NCI-H2171 treated with DMSO at 0.1 percent for 48 hours (cell line): ENCODE results near the gene ZSWIM8.
"Not testable (repeated sequence)": the region's sequence is repeated elsewhere in the genome, so short reads cannot be mapped to it uniquely, and the experiment has no call there.

Experiments used
- DNase-seq: peaks from one replicate; lab custom pipeline; 2025; lab: John Stamatoyannopoulos, UW

ZSWIM8 gene

DNA sequence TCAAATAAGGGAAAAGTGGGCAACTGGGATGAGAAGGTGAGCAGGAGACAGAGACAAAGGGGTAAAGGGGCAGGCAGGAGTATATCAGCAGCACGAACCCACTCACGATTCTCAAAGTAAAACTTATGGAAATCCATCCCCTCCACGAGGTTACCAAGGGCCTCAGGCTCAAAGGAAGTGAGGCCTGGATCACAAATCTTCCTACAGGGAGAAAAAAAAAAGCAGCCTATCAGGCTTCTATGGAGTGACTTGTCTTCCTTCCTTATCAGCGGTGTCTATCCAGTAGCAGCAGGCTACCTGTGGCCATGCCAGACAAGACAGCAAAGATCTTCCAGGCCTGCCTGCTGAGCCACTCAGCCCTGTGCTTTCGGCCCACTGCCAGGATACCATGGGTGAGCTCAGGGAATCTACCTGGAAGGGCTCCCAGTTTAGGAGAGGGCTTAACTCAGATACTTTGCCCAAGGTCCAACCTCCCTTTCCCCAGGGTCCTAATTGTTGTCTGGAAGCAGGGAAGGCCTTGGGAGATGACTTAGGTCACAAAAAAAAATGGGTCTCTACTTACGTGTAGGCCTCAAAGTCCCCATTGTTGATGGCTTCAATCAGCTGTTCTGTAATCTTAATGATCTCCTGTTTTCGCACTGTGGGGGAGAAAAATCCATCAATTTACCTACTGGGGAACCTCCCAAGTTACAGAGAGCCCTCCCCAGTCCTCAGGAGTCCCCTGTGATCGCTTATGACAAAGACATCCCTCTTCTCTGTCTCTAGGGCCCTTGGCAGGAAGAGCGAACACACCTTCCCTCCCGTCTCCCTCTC lies 31.7 kb downstream of the ZSWIM8 start:
- DNase-seq: no peak

DNA sequence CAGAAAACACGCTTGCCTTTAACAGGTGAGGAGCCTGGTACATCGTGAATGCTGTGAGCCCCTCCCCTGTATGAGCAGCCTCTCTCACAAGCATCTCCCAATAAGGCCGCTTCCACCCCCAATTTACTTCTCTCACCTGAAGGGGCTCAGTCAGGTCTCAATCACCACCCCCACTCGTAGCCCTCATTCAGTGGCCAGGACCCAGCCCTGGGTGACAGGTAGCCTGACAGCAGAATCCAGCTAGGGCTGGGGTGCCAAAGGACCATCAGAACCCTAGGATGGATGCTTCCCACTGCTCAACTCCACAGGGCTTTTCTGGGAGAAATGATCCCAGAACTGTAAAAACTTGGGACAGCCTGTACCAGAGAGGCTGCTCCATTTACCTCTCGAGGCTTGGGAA lies 32.4 kb downstream of the ZSWIM8 start:
- DNase-seq: no peak

DNA sequence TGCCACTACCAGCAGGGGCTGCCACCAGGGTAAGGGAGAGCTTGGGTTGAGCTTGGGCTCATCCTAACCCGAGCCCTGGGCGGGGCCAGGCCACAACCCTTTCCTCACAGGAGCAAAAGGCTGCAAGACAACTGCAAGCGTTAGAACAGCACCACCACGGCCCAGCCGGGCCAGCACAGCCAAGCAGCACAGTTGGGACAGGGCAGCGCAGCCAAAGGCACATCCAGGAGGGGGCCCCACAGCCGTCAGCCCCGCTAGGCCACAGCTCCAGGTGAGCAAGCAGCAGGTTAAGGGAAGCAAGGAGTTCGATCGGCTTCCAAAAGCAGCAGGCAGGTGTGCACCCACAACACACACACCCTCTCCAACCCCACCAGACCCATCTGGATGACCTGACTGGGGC lies 33.0 kb downstream of the ZSWIM8 start:
- no peak for DNase-seq

DNA sequence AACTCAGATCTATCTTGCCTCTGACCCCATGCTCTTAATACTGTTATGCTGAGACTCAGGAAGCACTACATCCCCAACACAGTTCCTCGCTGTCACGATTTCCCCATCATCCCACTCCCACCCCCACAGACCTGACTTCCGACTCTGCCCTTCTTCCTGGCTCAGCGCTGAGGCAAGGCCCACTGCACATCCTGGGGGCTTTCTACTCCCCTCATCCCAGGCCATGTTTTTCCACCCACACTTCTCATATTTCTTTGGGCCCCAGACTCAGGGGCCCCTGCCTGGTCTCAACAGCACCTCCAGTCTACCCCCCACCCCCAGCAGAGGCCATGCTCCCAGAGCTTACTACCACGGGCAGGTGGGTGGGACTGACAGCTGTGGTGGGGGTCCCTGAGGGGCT lies 33.7 kb downstream of the ZSWIM8 start:
- DNase-seq: no peak

DNA sequence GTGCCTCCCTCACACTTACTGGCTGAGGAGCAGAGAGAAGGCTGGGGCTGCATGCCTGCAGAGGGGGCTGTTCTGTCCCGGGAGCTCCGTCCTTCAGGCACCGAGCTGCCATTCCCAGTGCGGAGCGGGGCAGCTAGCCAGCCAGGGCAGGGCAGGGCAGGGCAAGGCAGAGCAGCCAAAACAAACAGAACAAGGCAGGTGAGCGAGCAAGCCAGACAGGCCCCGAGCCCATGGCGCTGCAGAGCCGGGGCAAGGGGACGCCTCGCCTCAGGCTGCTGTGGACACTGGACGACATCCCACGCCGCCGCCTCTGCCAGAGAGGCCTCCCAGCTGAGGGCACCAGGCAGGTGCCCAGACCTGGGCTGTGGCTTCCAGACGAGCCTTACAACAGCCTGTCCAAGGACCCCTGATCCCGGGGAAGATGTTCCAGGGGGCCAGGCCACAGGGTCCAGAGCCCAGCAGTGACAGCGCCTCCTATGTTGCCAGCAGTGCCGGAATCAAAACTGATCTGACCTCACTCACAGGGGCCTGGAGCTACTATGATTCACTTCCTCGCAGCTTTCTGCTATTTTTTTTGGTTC lies 34.2 kb downstream of the ZSWIM8 start:
- no peak for DNase-seq

DNA sequence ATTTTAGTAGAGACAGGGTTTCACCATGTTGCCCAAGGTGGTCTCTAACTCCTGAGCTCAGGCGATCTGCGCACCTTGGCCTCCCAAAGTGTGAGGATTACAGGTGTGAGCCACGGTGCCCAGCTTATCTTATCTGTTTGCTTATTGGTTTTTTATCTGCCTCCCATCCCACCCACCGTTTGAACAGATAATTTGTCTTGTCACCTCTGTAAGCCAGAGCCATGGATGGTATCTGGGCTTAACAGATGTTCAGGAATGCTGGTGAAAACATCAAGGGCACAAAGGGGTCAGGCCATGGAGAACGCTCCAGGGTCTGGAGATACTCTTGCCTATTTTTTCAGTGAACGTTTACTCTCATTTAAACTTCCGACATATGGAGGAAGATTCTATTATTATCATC lies 38.0 kb downstream of the ZSWIM8 start:
- no peak for DNase-seq

DNA sequence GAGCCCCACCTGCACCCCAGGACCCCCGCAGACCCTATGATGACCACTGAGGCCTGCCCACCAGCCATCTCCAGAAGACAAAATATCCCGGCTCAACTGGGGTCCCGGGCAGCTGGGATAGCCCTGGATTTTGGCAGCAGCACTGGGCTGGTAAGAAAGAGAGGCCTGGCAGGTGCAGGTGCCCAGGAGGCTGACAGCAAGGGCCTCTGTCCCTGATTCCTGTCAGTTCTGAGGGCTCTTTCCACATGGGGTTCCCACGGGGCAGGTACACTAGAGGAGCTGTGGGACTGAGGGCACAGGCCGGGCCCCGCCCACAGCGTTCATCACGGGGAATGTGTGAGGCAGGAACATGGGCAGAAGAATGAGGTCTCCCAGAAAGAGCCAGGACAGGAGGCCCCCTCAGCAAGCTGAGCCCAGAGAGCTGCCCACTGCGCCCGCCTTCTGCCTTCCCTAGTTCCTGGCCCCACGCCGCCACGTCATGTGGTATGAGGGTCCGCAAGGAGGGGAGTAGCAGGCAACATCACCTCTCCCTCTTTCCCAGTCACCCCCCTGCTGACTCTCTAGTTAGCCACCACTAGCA lies 38.8 kb downstream of the ZSWIM8 start:
- no peak for DNase-seq

DNA sequence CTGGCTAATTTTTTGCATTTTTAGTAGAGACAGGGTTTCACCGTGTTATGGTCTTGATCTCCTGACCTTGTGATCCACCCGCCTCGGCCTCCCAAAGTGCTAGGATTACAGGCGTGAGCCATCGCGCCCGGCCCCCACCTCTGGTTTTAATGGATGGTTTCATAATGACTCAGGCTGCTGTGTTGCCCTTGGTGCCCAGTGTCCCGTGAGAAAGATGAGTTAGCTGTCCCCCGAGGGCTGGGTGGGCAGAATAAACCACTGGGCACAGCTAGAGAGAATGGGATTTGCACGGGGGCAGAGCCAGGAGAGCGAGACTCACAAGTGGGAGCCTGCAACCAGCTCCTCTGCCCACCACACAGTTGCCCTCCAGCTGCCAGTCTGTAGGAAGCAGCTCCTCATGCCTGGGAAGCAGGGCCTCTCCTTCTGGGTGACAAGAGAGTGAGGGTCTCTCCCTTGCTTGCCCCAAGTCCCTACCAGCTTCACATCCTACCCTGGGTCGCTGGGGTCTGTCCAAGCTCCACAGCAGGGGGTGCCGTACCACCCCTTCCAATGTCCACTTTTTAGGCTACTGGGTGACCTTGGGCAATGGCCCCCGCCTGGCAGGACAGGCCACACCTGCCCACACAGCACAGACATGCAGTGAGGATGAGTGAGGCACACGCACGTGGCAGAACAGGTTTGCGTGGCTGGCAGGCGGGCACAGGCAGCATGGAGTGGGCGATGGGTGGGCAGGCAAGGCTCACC lies 42.1 kb downstream of the ZSWIM8 start:
- no peak for DNase-seq

DNA sequence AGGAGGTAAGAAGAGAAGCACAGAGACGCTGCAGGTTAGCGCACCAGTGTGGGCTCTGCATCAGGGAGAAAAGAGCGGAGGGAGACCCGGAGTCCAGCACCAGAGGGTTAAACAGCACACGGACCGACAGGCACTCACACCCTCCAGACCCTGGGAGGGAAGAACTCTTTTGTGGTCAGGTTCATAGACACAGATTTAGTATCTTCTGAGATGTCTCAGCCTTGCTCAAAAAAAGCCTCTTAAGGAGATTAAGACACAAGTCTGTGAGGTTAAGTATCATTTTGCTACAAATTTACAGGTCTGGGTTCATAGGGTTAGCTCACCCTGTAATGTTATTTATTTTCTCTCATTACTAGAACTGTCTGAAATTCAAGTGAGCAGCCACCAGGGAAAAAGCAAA lies 42.8 kb downstream of the ZSWIM8 start:
- DNase-seq: no peak

DNA sequence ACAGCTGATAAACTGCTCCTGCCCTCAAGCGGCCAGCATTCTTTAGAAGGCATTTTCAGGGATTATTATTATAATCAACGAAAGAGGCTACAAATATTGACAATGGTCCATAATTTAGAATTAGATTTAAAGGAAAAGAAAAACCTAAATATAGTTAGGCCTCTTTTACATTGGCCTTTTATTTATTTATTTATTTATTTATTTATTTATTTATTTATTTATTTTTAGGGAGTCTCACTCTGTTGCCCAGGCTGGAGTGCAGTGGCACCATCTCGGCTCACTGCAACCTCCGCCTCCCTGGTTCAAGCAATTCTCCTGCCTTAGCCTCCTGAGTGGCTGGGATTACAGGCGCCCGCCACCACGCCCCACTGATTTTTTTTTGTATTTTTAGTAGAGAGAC lies 43.7 kb downstream of the ZSWIM8 start:
- DNase-seq: not testable (repeated sequence)

DNA sequence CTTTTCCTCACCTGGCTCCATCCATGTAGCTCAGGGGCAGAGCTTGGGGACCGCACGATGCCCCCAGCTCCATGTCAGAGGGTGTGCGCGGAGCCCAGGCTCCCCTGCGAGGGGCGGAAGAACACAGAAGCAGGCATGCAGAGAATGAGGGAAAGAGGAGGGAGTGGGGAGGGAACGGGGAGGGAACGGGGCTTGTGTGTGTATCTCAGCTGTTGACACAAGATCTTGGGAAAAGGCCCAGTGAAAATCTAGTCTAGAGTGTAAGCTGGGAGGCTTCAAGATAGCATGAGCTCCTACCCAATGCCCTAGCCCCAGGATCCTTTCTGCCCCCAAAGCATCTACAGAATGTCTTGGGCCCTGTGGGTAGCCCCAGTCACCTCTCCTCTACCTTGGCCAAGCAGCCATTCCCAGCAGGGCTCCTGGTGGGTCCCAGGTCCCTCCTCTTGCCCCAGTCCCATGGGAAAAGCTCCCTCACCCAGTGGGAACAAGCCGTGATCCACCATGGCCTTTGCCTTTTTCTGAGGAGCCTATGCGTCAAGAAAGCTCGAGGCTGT lies 51.1 kb downstream of the ZSWIM8 start:
- no peak for DNase-seq

DNA sequence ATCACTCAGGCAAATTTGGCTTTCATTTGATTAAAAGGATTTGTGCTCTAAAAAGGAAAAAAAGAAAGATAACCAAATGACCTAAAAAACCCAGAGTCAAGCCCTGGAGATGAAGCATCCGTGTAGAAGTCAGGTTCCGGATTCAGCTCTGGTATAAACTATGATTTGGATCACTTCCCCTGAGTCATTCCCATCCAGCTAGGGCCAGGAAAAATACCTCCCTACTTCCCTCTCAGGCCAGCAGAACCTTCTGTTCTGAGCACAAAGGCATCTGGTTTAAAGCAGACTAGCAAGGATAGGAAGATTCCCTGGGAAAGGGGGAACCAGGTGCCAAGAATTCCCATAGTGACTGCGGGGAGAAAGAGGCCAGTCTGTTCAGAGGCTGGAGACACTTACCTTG lies 51.7 kb downstream of the ZSWIM8 start:
- DNase-seq: no peak

DNA sequence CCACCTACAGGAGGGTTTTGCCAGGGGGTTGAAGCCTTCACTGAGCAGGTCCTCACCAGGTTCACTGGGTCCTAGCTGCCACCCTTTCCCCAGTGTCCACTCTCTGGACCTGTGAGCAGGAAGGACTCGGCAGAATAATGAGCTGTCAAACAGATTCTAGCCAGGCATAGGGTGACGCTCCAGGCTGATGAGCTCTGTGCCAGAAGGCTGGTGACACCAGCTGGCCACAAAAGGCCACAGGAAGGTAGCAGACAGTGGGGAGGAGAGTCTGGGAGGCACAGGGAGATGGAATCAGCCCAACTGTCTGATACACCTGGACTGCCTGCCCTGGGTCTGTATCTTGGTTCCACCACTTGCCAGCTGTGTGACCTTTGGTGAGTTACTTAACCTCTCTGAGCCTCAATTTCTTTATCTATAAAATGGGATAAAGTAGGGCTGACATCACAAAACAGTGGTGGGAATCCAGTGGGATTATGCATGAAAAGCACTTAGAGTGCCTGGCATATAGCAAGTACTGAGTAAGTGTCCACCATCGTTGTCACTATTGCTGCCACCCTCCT lies 52.7 kb downstream of the ZSWIM8 start:
- no peak for DNase-seq

DNA sequence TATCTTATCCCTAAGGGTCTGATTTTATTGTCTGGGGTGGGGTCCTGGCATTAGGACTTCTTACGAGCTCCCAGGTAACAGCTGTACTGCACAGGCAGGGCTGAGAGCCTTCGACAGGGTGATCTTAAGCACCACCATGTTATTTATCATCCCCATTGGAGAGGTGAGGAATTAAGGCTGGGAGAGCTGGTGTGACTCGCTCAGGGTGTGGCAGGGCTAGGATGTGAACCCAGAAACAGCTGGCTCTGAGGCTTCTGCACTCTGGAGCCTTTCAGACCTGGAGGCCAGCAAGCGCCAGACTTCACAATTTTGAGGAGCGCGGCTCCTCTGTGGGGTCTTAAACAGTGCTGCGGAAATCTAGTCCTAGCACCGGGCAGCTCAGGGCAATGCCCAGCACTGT lies 53.4 kb downstream of the ZSWIM8 start:
- no peak for DNase-seq

DNA sequence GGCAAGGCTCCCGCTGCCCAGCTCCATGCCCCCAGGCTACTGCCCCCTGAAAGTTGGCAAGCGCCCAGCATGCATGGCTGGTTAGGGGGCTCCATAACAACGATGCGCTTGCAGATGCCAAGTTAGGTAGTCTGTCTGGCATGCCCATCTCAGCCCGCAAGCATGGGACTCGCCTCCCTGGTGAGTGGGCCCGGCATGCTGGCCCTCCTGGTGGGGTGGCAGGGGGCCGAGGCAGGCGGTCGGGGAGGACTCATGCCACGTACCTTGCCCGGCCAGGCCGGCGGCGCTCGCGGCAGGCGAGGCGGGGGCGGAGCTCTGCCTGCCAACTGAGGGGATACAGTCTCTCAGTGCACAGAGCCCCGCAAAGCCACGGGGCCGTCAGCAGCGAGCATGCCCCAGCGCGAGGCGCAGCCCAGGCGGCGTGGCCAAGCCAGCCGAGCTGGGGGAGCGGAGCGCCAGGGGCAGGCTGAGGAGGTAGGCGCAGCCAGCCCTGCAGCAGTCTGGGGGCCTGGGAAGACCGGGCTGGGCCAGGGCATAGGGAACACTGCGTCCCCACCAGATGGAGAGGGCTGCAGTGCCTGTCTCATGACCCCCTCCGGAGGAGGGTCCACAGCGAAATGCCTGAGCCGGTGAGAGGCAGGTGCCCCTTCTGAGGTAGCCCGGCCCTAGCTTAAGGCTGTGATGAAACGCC lies 54.0 kb downstream of the ZSWIM8 start:
- DNase-seq: no peak

DNA sequence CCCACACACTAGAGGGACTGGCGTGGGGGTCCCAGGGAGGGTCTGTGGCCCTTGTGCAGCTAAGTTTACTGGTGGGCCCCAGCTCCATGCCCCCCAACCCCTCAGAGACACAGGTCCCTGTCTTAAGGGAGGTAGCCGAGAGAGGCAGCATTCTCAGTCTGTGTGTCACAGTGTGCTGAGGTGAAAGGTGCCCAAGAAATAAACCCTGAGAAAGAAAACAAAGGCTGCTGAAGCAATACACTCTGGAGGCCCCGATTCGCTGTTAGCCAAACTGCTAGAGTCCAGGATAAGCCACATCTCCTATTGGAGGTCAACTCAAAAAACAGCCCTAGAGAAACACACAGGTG lies 54.6 kb downstream of the ZSWIM8 start:
- no peak for DNase-seq

DNA sequence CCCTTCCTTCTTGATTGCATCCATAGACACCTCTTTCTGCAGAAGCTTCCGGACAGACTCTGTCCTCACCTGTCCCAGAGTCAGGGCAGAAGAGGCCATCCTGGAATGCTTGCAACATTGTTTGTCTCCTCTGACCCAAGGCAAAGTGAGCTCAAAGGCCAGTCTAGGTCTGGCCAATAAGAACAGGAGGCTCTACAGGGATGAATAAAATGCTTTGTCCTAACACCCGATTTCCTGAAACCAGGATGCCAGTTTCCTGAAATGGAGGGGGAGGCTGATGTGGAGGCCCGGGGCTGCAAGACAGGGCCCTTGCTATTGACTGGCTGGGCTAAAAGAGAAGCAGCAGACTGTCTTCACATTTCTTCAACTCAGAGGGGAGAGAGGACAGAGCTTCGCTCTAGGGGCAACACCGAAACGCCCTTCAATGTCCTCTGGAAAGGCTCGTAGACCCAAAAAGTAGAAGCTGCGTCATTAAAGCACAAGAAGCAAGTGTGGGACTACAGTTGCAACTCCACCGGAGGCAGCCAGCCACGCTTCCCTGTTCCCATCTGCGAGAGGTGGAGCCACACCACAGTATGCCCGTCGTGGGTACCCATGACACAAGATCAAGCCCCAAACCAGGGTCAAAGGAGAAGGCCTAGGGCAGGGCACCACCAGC lies 55.1 kb downstream of the ZSWIM8 start:
- DNase-seq: no peak

DNA sequence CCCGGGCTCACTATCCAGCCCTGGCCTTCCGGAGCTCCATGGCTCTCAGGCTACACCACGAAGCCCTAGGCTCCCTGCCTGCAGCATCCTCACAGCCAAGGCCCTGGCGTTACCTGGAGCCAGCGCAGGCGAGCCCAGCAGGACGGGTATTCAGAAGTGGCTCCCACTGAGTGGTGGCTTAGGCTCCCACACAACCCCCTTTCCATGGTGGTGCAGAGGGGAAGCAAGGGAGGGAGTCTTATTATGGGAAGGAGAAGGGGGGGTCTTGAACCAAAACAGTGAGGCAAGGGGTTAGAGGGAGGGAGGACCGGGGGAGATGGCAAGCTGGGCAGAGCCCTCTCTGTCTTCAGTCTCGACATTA lies 55.6 kb downstream of the ZSWIM8 start:
- DNase-seq: no peak

DNA sequence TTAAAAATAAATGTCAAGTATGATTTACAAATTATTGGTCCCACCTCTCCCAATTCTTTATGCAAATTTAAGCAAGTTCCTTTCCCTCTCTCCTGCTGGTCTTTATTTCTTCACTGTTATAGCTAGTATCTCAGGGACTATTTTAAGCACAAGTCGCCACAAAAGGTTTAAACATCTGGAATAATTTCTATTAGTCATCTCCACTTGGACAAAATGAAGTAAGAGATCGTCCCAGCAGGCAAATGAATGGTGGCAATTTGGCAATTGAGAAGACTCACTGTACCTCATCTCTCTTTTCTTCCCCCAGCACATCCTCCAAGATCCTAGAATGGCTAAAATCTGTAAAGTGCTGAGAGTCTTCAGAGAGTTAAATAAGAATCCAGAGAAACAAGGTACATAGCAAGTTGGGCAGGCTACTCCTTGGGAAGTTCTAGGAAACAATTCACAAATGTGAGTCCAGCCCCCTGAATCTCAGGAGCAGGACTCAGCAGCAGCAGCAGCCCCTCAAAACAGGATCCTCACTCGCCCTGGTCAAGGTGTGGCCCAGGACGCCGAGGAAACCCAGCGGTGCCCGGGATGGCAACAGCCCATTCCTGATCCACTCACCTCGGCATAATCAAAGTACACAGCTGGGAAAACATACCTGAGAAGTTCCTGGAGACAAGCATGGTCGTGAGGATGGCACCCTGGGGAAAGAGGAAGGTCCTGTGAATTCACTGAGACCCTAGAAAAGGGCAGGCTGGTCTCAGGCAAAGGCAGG lies 56.3 kb downstream of the ZSWIM8 start:
- no peak for DNase-seq

DNA sequence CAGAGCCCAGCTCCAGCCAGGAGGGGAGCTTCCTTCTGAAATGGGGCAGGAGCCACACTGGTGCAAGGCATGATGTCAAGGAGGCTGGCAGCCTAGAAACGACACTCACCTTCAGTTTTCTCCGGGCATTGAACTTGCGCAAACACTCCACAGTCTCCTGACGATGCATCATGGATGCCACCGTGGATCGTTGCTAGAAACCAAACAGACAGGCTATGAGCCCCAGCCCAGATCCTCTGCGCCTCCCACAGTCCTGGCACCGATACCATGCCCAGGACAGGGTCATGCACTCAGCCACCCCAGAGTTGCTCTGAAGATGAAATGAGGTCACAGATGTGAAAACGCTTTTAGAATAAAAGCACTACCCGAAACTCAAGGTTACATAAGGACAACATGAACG lies 56.9 kb downstream of the ZSWIM8 start:
- DNase-seq: no peak

DNA sequence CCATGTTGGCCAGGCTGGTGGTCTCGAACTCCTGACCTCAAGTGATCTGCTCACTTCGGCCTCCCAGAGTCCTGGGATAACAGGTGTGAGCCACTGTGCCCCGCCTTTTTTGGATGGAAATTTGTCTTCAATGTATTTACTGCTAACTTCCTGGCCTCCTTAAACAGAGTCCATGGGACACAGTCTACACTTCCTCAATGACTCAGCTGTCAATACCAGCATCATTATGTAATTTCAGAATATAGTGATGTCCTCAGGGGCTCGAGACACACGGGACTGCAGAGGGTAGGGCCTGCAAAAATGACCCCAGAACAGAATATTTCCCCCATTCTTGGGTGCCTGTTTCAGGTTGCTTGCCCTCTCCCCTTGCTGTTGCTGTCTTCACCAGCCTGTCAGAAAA lies 57.9 kb downstream of the ZSWIM8 start:
- no peak for DNase-seq
